ENCODE measurements around the gene MPP2.
"Not testable (repeated sequence)": the region's sequence is repeated elsewhere in the genome, so short reads cannot be mapped to it uniquely, and the experiment has no call there.

Gene MPP2

GRCh38 chr17:43873815-43874214 lies 33.5 kb downstream of the MPP2 start:
- DNase-seq = no peak

- DNase-seq = no peak
Measured at GRCh38 chr17:43873091-43873490, 34.2 kb downstream of the MPP2 start.

- no peak for DNase-seq
Measured at GRCh38 chr17:43871946-43872690, 35.2 kb downstream of the MPP2 start.

GRCh38 chr17:43869031-43869430 lies 38.3 kb downstream of the MPP2 start:
- not testable (repeated sequence) for DNase-seq

- no peak for DNase-seq
Measured at GRCh38 chr17:43868226-43868994, 38.9 kb downstream of the MPP2 start.

- DNase-seq = no peak
Measured at GRCh38 chr17:43864161-43864984, 43.0 kb downstream of the MPP2 start.

- no peak for DNase-seq
Measured at GRCh38 chr17:43861960-43862359, 45.4 kb downstream of the MPP2 start.

- no peak for DNase-seq
Measured at GRCh38 chr17:43860927-43861622, 46.3 kb downstream of the MPP2 start.

GRCh38 chr17:43860077-43860725 lies 47.1 kb downstream of the MPP2 start:
- DNase-seq = no peak

- DNase-seq = no peak
Measured at GRCh38 chr17:43857957-43858600, 49.3 kb downstream of the MPP2 start.

GRCh38 chr17:43857141-43857540 lies 50.2 kb downstream of the MPP2 start:
- DNase-seq = no peak

- DNase-seq = no peak
Measured at GRCh38 chr17:43856141-43856540, 51.2 kb downstream of the MPP2 start.

- no peak for DNase-seq
Measured at GRCh38 chr17:43855061-43855460, 52.3 kb downstream of the MPP2 start.

- no peak for DNase-seq
Measured at GRCh38 chr17:43854498-43854897, 52.8 kb downstream of the MPP2 start.

GRCh38 chr17:43853546-43853945 lies 53.8 kb downstream of the MPP2 start:
- DNase-seq = no peak

- no peak for DNase-seq
Measured at GRCh38 chr17:43852571-43852970, 54.8 kb downstream of the MPP2 start.

- DNase-seq = no peak
Measured at GRCh38 chr17:43849116-43849515, 58.2 kb downstream of the MPP2 start.

GRCh38 chr17:43848601-43849000 lies 58.7 kb downstream of the MPP2 start:
- DNase-seq = no peak

GRCh38 chr17:43846963-43847371 lies 60.4 kb downstream of the MPP2 start, which contains the start of gene CD300LG:
Gene CD300LG (plus strand): TSS chr17:43847176. CDS start chr17:43847217, 41 bp downstream.
- DNase-seq = no peak

GRCh38 chr17:43846221-43846712 lies 61.1 kb downstream of the MPP2 start:
- DNase-seq = peak; percentile 41

- no peak for DNase-seq
Measured at GRCh38 chr17:43845766-43846165, 61.6 kb downstream of the MPP2 start.

Measured in NCI-H2107 (cell line).